Neural cell (in vitro differentiated cells): Measurements from ENCODE around the gene RFC3.
"Not testable (repeated sequence)": the region's sequence is repeated elsewhere in the genome, so short reads cannot be mapped to it uniquely, and the experiment has no call there.

ENCODE experiments used
- CTCF ChIP-seq: fragments of 450-650 bp; IDR thresholded peaks from 2 replicates; pipeline ENCODE4 v1.5.1; 2014; ENCODE audit warnings: antibody characterized with exemption, mild to moderate bottlenecking, moderate library complexity; ENCODE audit not compliant: poor library complexity, severe bottlenecking
- EP300 ChIP-seq: fragments of 450-650 bp; conservative IDR thresholded peaks from 2 replicates; pipeline ENCODE4 v1.6.1; 2014; ENCODE audit warnings: antibody characterized with exemption, mild to moderate bottlenecking, moderate library complexity; ENCODE audit not compliant: poor library complexity, severe bottlenecking

- not testable (repeated sequence) for TF ChIP-seq CTCF, EP300
These were observed 5.1 kb upstream of the RFC3 start for GRCh38 chr13:33812829-33813228.
